ENCODE measurements around the gene SCUBE3. TPM values are rescaled to one million over a fixed set of nuclear protein-coding genes. Genes with fewer than 3 reads are reported as not detected.

The SCUBE3 gene
- total RNA-seq, 1 donor from 2014 or later = 1.2 TPM

GRCh38 chr6:35181308-35181932, 32.3 kb upstream of the SCUBE3 start:
- Mint-ChIP-seq H3K4me1 (ENCODE audit: unreplicated experiment) (peaks cover 15% of the 10 kb centered on the region), H3K27ac (ENCODE audit: unreplicated experiment) (no peak overlapping the region), H3K4me3 (ENCODE audit: unreplicated experiment) (no peak overlapping the region), H3K9me3 (ENCODE audit: unreplicated experiment) (no peaks in the 10 kb centered on the region), H3K36me3 (ENCODE audit: low read depth, unreplicated experiment) (peaks cover 3% of the 10 kb centered on the region), H3K27me3 (ENCODE audit: unreplicated experiment) (peaks cover 6% of the 10 kb centered on the region)
- TF ChIP-seq, protein P1, sequence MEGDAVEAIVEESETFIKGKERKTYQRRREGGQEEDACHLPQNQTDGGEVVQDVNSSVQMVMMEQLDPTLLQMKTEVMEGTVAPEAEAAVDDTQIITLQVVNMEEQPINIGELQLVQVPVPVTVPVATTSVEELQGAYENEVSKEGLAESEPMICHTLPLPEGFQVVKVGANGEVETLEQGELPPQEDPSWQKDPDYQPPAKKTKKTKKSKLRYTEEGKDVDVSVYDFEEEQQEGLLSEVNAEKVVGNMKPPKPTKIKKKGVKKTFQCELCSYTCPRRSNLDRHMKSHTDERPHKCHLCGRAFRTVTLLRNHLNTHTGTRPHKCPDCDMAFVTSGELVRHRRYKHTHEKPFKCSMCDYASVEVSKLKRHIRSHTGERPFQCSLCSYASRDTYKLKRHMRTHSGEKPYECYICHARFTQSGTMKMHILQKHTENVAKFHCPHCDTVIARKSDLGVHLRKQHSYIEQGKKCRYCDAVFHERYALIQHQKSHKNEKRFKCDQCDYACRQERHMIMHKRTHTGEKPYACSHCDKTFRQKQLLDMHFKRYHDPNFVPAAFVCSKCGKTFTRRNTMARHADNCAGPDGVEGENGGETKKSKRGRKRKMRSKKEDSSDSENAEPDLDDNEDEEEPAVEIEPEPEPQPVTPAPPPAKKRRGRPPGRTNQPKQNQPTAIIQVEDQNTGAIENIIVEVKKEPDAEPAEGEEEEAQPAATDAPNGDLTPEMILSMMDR (IDR thresholded peaks at IDR 0.05; ENCODE audit: unreplicated experiment) = no peak
- no peak for DNase-seq (ENCODE audit: low spot score)

DNA sequence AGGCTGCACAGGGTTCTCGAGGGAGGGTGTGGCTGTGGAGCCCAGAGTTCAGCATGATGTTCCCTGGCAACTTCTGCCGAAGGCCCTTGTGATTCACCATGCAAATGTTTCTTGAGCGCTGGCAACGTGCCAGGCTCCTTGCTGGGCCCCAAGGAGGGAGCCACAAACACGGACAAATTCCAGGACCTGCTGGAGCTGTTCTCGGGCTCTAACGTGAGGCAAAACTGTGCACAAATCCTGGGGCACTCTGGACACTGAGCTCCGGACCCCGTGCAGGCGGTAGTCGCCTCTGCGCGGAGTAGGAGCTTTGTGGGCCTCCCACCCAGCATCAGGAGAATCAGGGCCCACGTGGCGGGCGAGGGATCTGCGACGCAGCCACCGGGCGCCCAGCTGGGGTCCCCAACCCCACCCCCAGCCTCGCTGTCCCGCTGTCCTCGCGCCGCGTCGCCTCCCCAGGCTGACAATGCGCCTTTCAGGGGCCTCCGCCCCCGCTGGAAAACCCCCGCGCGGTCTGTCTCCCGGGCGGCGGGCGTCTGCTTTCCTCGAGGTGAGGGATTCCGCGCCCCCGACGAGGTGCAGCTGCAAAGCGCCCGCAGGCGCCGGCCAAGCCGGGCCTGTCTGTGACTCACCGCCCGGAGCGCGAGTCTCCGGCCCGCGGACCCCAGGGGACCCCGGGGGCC, 31.7 kb upstream of the SCUBE3 start:
- no peak overlapping the region for H3K27ac Mint-ChIP-seq (ENCODE audit: unreplicated experiment)
- H3K4me1 Mint-ChIP-seq (ENCODE audit: unreplicated experiment) = peaks cover 15% of the 10 kb centered on the region
- H3K36me3 Mint-ChIP-seq (ENCODE audit: low read depth, unreplicated experiment) = peaks cover 3% of the 10 kb centered on the region
- no peak for DNase-seq (ENCODE audit: low spot score)
- H3K4me3 Mint-ChIP-seq (ENCODE audit: unreplicated experiment) = no peak overlapping the region
- H3K9me3 Mint-ChIP-seq (ENCODE audit: unreplicated experiment) = no peaks in the 10 kb centered on the region
- peaks cover 6% of the 10 kb centered on the region for H3K27me3 Mint-ChIP-seq (ENCODE audit: unreplicated experiment)
- TF ChIP-seq, protein P1 (IDR thresholded peaks at IDR 0.05; ENCODE audit: unreplicated experiment) = no peak

DNA sequence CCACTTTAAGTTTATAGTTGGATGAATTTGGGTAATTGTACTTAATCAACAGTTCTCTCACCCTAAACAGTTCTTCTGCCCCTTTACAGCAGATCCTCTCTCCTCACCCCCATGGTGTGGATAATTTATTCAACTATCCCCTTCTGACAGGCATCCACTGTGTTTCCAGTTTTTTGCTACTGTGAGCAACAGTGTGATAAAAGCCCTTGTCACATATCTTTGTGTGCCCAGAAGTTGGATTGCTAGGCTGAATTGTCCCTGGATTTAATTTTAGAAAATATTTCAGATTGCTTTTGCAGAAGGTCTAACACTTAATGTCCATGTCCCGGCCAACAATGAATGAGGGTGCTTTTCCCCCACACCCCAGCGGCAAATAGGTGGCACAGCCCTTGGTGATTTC, 30.5 kb upstream of the SCUBE3 start:
- no peak overlapping the region for H3K27ac Mint-ChIP-seq (ENCODE audit: unreplicated experiment)
- DNase-seq (ENCODE audit: low spot score) = no peak
- TF ChIP-seq, protein P1 (IDR thresholded peaks at IDR 0.05; ENCODE audit: unreplicated experiment) = no peak
- peaks cover 6% of the 10 kb centered on the region for H3K27me3 Mint-ChIP-seq (ENCODE audit: unreplicated experiment)
- H3K9me3 Mint-ChIP-seq (ENCODE audit: unreplicated experiment) = no peaks in the 10 kb centered on the region
- peaks cover 3% of the 10 kb centered on the region for H3K36me3 Mint-ChIP-seq (ENCODE audit: low read depth, unreplicated experiment)
- H3K4me3 Mint-ChIP-seq (ENCODE audit: unreplicated experiment) = no peak overlapping the region
- peaks cover 15% of the 10 kb centered on the region for H3K4me1 Mint-ChIP-seq (ENCODE audit: unreplicated experiment)

- H3K27ac Mint-ChIP-seq (ENCODE audit: unreplicated experiment) = no peak overlapping the region
- H3K36me3 Mint-ChIP-seq (ENCODE audit: low read depth, unreplicated experiment) = peaks cover 3% of the 10 kb centered on the region
- TF ChIP-seq, protein P1 (IDR thresholded peaks at IDR 0.05; ENCODE audit: unreplicated experiment) = no peak
- H3K9me3 Mint-ChIP-seq (ENCODE audit: unreplicated experiment) = no peaks in the 10 kb centered on the region
- no peak overlapping the region for H3K4me3 Mint-ChIP-seq (ENCODE audit: unreplicated experiment)
- DNase-seq (ENCODE audit: low spot score) = no peak
- peaks cover 10% of the 10 kb centered on the region for H3K4me1 Mint-ChIP-seq (ENCODE audit: unreplicated experiment)
- peaks cover 3% of the 10 kb centered on the region for H3K27me3 Mint-ChIP-seq (ENCODE audit: unreplicated experiment)
Observed at GRCh38 chr6:35183935-35184334, 29.8 kb upstream of the SCUBE3 start.
